GM21529 (cell line): ENCODE data around the gene SAP25.

Experiments
- ATAC-seq: cut with Tn5 transposase; IDR thresholded peaks from one replicate; pipeline ENCODE4 v1.9.1; 2021; ENCODE audit not compliant: unreplicated experiment

The SAP25 gene

GRCh38 chr7:100598425-100598824 is 24.7 kb upstream of the SAP25 start:
- no peak for ATAC-seq

- no peak for ATAC-seq
Measured at GRCh38 chr7:100595188-100595587, 21.5 kb upstream of the SAP25 start.

- ATAC-seq, result no peak
Measured at GRCh38 chr7:100591596-100591995, 17.9 kb upstream of the SAP25 start.

- no peak for ATAC-seq
Measured at GRCh38 chr7:100590077-100590737, 16.5 kb upstream of the SAP25 start.

- no peak for ATAC-seq
Measured at GRCh38 chr7:100589341-100589947, 15.7 kb upstream of the SAP25 start.

GRCh38 chr7:100588438-100588837 is 14.7 kb upstream of the SAP25 start:
- ATAC-seq, result no peak

- peak; percentile 84 for ATAC-seq
Measured at GRCh38 chr7:100586266-100587025, 12.7 kb upstream of the SAP25 start, which contains the start of gene FBXO24. TSS of gene FBXO24 (plus strand) at chr7:100586328. CDS start at chr7:100586626, 298 bp downstream.

- peak; percentile 27 for ATAC-seq
Measured at GRCh38 chr7:100585511-100586265, 12.0 kb upstream of the SAP25 start, which contains the start of gene LRCH4. TSS of gene LRCH4 (minus strand) at chr7:100586129. CDS start at chr7:100586100, 29 bp downstream.

- ATAC-seq, result no peak
Measured at GRCh38 chr7:100584683-100585510, 11.2 kb upstream of the SAP25 start.

- no peak for ATAC-seq
Measured at GRCh38 chr7:100584054-100584682, 10.5 kb upstream of the SAP25 start.

- no peak for ATAC-seq
Measured at GRCh38 chr7:100583132-100584053, 9.7 kb upstream of the SAP25 start.

GRCh38 chr7:100582650-100583049 is 8.9 kb upstream of the SAP25 start:
- no peak for ATAC-seq

GRCh38 chr7:100582041-100582579 is 8.4 kb upstream of the SAP25 start:
- ATAC-seq, result no peak

GRCh38 chr7:100580466-100581283 is 7.0 kb upstream of the SAP25 start:
- no peak for ATAC-seq

- ATAC-seq, result no peak
Measured at GRCh38 chr7:100578246-100579183, 4.8 kb upstream of the SAP25 start.

- ATAC-seq, result no peak
Measured at GRCh38 chr7:100577507-100577906, 3.8 kb upstream of the SAP25 start.

- ATAC-seq, result no peak
Measured at GRCh38 chr7:100577103-100577502, 3.4 kb upstream of the SAP25 start.
